Fibroblast of lung (primary cell): ENCODE data around the gene ARMH1. TPM values are rescaled to one million over a fixed set of nuclear protein-coding genes. Genes with fewer than 3 reads are reported as not detected.

ENCODE experiments used
- DNase-seq, 2 donors: peaks; one replicate each; pipeline versions ENCODE4 v3.0.0 to v3.0.0-alpha.2; 2010; ENCODE audit warnings: low read depth in 2 of 2
- H2AFZ ChIP-seq: 2 replicates; pipeline ENCODE4 v1.5.1; 2012; ENCODE audit warnings: low read length, control low read depth, inconsistent platforms
- H3K27ac ChIP-seq: 2 replicates; pipeline ENCODE4 v1.5.1; 2011; ENCODE audit warnings: low read length, control low read depth; ENCODE audit not compliant: insufficient read depth
- H3K27me3 ChIP-seq: 2 replicates; pipeline ENCODE4 v1.5.1; 2011; ENCODE audit warnings: mild to moderate bottlenecking, low read length; ENCODE audit not compliant: control insufficient read depth, insufficient read depth
- H3K36me3 ChIP-seq: 2 replicates; pipeline ENCODE4 v1.5.1; 2011; ENCODE audit warnings: low read length; ENCODE audit not compliant: control insufficient read depth, insufficient read depth
- H3K4me1 ChIP-seq: 2 replicates; pipeline ENCODE4 v1.5.1; 2011; ENCODE audit warnings: low read length; ENCODE audit not compliant: control insufficient read depth, insufficient read depth; ENCODE audit errors: extremely low read depth
- H3K4me2 ChIP-seq: 2 replicates; pipeline ENCODE4 v1.5.1; 2011; ENCODE audit warnings: low read length, control low read depth; ENCODE audit not compliant: insufficient read depth; ENCODE audit errors: extremely low read depth
- H3K4me3 ChIP-seq, 4 experiments: fragments of 200-600 bp in 1 of 4; sonication (generic) in 1 of 4; replicated peaks in 1 of 4; 2 replicates each; pipeline ENCODE4 v1.5.1; 2011 to 2016; ENCODE audit warnings: low read length in 4 of 4, low read depth in 3 of 4, mild to moderate bottlenecking in 3 of 4, control low read depth in 2 of 4, inconsistent platforms in 1 of 4, mixed read lengths in 1 of 4; ENCODE audit not compliant: insufficient read depth in 1 of 4; ENCODE audit errors: control extremely low read depth in 1 of 4
- H3K79me2 ChIP-seq: 2 replicates; pipeline ENCODE4 v1.5.1; 2012; ENCODE audit warnings: mild to moderate bottlenecking, low read length, inconsistent platforms; ENCODE audit not compliant: control insufficient read depth, insufficient read depth
- H3K9ac ChIP-seq: 2 replicates; pipeline ENCODE4 v1.5.1; 2011; ENCODE audit warnings: mild to moderate bottlenecking, low read length, control low read depth; ENCODE audit not compliant: insufficient read depth
- H3K9me3 ChIP-seq: 2 replicates; pipeline ENCODE4 v1.5.1; 2012; ENCODE audit warnings: low read depth, low read length; ENCODE audit not compliant: control insufficient read depth, insufficient read depth
- H4K20me1 ChIP-seq: 2 replicates; pipeline ENCODE4 v1.5.1; 2011; ENCODE audit warnings: low read length; ENCODE audit not compliant: control insufficient read depth, insufficient read depth; ENCODE audit errors: extremely low read depth
- EZH2 ChIP-seq: IDR thresholded peaks from 2 replicates; pipeline ENCODE4 v1.5.1; 2012; ENCODE audit warnings: low read length, control low read depth, mild to moderate bottlenecking; ENCODE audit errors: missing control alignments
- polyA plus RNA-seq, 2 donors: library from polyadenylated mRNA; depleted of rRNA in 1 of 2; stranded (reverse) in 1 of 2; unstranded in 1 of 2; fragments of >200 nt; gene quantifications; 2 replicates each; pipeline ENCODE4 v1.2.1, GENCODE V29; 2011 to 2012; ENCODE audit warnings: missing spikeins in 1 of 2
- total RNA-seq: library from RNA; depleted of rRNA; stranded (reverse); fragments of >200 nt; gene quantifications from 2 replicates; pipeline ENCODE4 v1.2.1, GENCODE V29; 2014
- TF ChIP-seq, protein P1 (sequence below), 2 donors: IDR thresholded peaks in 1 of 2; conservative IDR thresholded peaks in 1 of 2; 1 replicate in 1 of 2; 2 replicates in 1 of 2; pipeline ENCODE4 v1.5.1; 2011 to 2012; ENCODE audit warnings: low read length in 2 of 2, control low read depth in 1 of 2, inconsistent platforms in 1 of 2, low read depth in 1 of 2, mild to moderate bottlenecking in 1 of 2

Gene ARMH1
- total and polyA plus RNA-seq, 2 donors (not counting 1 experiment from before 2014, with no cell fraction given): 2.4 to 6.4 TPM

DNA sequence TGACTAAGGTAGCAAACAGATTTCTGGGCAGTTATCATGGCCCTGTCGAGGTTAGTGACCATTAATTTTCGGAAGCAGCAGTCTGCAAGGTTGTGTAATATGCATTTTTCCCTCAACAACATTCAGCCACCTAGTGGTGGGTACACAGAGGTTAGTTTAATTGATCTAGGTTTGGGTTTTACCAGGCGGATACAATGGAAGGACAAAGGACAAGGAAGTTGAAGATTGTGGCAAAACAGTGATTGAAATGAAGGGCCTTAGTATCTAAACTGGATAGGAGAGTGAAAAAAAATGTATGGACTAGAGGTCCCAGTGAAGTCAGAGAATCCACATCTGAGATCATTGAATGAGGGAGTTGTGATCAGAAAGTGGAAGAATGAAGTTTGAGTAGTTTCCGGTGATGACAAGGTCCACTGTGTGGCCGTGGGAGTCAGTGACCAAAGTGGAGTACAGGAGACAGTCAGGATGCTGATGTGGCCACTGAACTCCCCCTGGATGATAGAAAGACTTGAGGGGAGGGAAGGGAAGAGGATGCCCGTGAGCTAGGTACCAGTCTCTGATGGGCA is 2.8 kb downstream of the ARMH1 start:
- Histone ChIP-seq H3K79me2 (no peaks in the 10 kb centered on the region), H3K9ac (no peak overlapping the region), H3K4me2 (no peak overlapping the region), H3K4me3 (no peak overlapping the region), H3K27me3 (no peaks in the 10 kb centered on the region), H3K27ac (peak overlapping the region; percentile 76), H3K4me1 (peaks cover 16% of the 10 kb centered on the region), H3K36me3 (no peaks in the 10 kb centered on the region), H3K9me3 (no peaks in the 10 kb centered on the region), H2AFZ (no peak overlapping the region), H4K20me1 (no peaks in the 10 kb centered on the region)
- peak; percentile 51 to 73 for DNase-seq
- TF ChIP-seq, protein P1, sequence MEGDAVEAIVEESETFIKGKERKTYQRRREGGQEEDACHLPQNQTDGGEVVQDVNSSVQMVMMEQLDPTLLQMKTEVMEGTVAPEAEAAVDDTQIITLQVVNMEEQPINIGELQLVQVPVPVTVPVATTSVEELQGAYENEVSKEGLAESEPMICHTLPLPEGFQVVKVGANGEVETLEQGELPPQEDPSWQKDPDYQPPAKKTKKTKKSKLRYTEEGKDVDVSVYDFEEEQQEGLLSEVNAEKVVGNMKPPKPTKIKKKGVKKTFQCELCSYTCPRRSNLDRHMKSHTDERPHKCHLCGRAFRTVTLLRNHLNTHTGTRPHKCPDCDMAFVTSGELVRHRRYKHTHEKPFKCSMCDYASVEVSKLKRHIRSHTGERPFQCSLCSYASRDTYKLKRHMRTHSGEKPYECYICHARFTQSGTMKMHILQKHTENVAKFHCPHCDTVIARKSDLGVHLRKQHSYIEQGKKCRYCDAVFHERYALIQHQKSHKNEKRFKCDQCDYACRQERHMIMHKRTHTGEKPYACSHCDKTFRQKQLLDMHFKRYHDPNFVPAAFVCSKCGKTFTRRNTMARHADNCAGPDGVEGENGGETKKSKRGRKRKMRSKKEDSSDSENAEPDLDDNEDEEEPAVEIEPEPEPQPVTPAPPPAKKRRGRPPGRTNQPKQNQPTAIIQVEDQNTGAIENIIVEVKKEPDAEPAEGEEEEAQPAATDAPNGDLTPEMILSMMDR (conservative IDR thresholded peaks at IDR 0.05 in 1 of 2, IDR thresholded peaks at IDR 0.05 in 1 of 2; ENCODE audit: low read depth in 1 of 2, low read length in 2 of 2): peak; percentile 40 to 57
- TF ChIP-seq EZH2: no peak

DNA sequence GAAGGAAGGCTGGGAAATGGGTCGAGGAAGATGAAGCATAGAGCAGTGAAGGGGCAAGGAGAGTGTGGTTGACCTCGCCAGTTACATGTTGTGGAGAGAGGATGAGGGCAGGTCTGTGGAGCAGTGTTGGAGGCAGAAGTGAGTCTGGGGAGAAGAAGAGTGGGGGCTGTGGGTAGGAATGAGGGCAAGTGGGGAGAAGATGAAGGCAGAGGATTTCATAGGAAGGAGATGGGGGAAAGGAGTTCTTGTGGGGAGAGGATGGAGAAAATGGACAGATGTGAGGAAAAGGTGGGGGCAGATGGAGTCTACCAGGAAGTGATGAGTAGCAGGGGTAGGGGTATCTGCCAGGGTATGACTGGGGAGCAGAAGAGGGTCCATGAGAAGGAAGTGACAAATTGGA is 3.6 kb downstream of the ARMH1 start:
- no peaks in the 10 kb centered on the region for H3K36me3 ChIP-seq
- H3K9ac ChIP-seq: no peak overlapping the region
- no peaks in the 10 kb centered on the region for H3K27me3 ChIP-seq
- no peak overlapping the region for H3K4me2 ChIP-seq
- no peaks in the 10 kb centered on the region for H3K79me2 ChIP-seq
- peaks cover 16% of the 10 kb centered on the region for H3K4me1 ChIP-seq
- no peak overlapping the region for H2AFZ ChIP-seq
- no peaks in the 10 kb centered on the region for H3K9me3 ChIP-seq
- no peak for DNase-seq
- TF ChIP-seq, protein P1 (conservative IDR thresholded peaks at IDR 0.05 in 1 of 2, IDR thresholded peaks at IDR 0.05 in 1 of 2; ENCODE audit: low read depth in 1 of 2, low read length in 2 of 2): no peak
- no peak for TF ChIP-seq EZH2
- no peak overlapping the region for H3K4me3 ChIP-seq
- H3K27ac ChIP-seq: no peak overlapping the region
- no peaks in the 10 kb centered on the region for H4K20me1 ChIP-seq

DNA sequence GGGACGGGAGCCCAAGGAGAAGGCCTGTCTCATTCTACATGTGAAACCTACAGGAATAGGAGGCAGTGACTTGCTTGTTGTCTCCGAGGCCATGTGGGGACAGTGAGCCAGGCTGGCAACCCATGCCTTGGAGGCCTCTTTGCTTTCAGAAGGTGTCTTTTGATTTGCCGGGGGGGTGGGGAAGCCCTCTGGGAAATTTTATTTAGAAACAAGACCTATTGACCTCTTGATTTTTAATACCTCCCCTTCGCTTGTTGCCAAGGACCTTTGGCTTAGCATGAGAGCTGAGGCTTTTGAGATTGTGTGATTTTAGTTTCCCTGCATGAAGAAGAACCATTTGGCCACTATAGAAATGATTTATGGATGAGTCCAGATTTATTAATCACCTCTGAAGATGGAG is 4.1 kb downstream of the ARMH1 start:
- Histone ChIP-seq H2AFZ (no peak overlapping the region), H3K27ac (no peak overlapping the region), H3K36me3 (no peaks in the 10 kb centered on the region), H3K4me3 (no peak overlapping the region), H3K79me2 (no peaks in the 10 kb centered on the region), H3K27me3 (no peaks in the 10 kb centered on the region), H3K9me3 (no peaks in the 10 kb centered on the region), H4K20me1 (no peaks in the 10 kb centered on the region), H3K4me2 (no peak overlapping the region), H3K4me1 (peaks cover 16% of the 10 kb centered on the region), H3K9ac (no peak overlapping the region)
- no peak for TF ChIP-seq EZH2
- TF ChIP-seq, protein P1 (conservative IDR thresholded peaks at IDR 0.05 in 1 of 2, IDR thresholded peaks at IDR 0.05 in 1 of 2; ENCODE audit: low read depth in 1 of 2, low read length in 2 of 2): no peak
- no peak for DNase-seq
